CD4-positive, alpha-beta T cell treated with Interferon gamma for 1 hour (primary cell): Measurements from ENCODE around the gene MTR.

ENCODE experiments used
- DNase-seq: peaks from one replicate; pipeline ENCODE4 v3.0.0-alpha.2; 2020

MTR gene

DNA sequence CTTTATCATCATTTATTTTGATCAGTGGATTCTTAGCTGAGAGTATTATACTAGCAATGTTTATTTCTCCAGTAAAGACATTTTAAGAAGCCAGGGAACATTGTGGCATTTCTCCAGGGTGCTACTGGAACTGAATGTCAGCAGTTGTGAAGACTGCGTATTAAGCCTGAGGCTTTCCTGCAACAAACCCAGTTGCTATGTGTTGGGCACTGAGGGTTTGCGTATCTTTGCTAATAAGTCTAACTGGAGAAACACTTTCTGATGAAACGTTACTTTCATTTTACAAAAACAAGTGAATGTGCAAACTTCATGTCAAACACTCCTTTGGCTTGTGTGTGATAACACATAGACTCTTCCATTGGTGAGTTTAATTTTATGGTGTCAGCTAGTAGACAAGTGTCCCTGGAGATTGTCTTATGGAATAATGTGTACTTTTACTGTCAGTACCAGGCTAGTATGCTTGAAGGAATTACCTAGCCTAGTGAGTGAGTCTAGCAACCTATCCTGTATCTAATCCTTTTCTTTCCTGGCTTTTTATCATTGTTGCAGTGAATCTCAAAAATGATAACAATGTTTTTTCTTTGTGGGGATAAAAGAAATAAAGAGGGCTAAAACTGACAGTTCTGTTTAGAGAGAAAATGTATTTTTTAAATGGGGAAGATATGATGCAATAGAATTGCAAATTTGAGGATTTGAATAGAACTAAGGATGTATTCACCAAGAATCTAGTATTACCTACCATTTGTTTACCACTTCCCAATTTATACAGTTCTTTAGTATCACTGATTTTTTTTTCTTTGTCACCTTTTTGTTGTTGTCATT lies 70.1 kb downstream of the MTR start:
- DNase-seq = no peak

DNA sequence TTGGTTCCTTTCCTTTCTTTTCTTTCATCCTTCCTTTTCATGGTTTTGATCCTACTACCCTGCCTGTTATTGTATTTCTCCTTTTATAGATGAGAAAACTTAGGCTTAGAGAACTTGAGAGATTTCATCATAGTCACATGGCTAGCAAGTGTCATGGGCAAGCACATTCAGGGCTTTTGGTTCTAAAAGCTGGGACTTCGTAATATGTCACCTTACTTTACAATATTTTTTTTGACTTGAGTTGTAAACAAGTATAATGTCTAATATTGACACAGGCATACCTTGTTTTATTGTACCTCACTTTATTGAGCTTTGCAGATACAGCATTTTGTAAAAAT lies 70.7 kb downstream of the MTR start:
- no peak for DNase-seq

DNA sequence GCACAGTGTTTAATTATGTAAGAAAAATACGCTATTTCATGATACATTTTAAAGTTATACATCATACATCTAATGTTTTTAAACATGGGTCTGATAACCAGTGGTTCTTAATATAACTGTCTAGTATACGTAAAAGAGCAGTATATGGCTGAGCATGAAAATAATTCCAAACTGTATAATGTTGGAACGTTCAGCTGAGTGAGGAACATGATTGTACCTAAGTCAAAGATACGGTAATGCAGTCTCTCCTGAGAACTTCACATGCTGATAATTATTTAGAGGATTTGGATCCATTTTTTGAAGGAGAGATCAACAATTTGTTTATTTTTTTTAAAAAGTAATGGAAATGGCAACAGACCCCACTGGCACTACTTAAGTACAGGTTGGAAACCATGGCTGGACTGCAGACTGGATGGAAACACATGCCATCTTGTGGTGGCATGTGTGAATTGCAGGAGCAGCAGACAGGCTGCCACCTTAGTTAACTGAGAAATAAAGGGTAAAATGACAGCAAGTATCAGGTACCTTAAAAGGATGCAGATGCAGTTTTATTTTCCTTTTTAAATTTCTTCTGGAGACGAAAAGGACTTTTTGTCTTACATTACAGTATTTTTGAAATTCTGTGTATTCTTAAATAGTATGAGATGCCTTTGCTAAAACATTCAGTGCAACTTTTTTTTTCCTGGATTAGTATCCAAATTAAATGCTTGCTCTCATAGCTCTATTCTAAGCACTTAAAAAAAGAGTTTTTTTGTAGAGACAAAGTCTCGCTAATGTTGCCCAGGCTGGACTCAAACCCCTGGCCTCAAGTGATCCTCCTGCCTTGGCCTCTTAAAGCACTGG lies 73.8 kb downstream of the MTR start:
- peak; percentile 27 for DNase-seq

DNA sequence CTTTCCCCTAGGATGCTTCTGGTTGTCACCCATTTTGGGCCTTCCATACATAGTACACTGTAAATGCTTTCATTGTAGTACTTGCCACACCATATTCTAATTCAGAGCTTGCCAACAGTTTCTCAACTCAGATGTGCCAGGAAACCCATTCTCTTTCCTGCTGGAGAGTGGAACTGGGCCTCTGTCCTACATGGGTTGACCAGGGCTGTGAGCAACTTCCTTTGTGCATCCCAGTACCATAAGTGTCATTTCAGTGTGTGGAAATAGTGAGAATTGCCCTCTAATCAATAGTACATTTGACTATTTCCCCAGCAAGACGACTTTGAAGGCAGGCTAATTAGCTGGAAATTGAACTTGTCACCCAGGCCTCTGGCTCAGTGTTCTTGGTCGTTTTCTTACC lies 74.8 kb downstream of the MTR start:
- DNase-seq = no peak

DNA sequence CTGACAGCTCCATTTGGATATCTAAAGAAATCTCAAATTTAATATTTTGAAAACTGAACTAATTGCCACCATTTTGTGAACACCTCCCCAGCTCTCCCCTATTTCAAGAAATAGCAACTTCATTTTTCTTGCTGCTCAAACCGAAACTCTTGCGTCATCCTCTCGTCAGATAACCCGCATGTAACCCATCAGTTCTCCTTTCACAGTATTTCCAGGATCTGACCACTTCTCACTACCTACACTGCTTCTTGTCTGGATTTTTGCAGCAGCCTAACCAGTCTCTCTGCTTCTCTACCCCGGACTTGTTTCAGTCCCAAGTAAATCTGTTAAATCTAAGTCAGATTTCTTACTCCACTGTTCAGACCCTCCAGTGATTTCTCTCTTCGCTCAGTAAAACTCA lies 75.6 kb downstream of the MTR start:
- peak; percentile 42 for DNase-seq

DNA sequence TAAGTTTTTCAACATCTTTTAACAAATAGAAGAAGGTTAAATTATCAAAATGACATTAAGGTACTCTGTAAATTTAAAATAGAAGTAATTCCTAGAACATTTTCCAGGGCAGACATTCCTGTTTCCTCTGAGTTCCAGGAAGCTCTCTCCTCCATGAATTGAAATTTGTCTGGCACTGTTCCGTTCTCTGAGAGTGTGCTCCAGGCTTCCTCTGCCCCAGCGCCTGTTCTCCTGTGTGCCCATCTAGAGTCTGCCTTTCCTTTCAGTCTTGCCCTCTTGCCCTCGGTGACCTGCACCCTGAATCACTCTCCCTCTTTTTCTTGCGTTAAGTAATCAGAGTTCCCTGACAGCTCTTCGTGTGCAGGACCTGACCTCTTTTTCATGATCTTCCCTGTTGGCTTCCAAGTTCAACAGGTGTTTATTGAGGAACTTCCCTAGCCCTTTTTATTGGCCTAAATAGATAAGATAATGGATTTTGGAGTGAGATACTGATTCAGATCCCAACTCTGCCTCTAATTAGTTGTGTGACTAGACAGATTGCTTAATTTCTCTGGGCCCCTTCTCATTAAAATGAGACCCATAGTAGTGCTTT lies 77.1 kb downstream of the MTR start:
- no peak for DNase-seq

DNA sequence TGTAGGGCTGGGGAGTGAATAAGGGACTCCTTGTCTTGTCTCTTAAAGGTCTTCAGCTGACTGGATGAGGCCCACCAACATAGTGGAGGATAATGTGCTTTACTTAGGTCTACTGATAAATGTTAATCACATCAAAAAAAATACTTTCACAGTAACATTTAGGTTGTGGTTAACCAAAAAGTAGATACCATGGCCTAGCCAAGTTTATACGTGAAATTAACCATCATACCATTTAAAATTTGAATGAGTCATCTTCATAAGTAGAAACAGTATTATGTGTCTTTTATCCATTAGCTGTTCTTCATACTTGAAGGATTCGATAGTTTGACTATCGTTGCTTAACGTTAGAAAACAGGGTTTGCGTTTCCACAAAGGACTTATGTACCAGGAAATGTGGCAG lies 80.9 kb downstream of the MTR start:
- DNase-seq = no peak

DNA sequence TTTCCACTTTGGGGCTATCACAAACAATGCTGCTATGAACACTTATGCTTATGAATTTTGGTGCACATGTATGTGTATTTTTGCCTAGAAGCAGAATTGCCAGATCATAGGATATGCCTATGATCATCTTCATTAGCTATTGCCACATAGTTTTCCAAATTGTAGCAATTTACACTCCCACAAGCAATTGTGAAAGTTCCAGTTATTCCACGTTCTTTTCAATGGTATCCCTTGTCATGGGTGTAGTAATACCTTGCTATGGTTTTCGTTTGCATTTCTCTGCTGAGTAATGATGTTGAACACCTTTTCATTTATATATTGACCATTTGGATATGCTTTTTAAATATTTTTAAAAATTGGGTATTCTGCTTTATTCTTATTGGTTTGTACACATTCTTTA lies 82.6 kb downstream of the MTR start:
- DNase-seq = no peak

DNA sequence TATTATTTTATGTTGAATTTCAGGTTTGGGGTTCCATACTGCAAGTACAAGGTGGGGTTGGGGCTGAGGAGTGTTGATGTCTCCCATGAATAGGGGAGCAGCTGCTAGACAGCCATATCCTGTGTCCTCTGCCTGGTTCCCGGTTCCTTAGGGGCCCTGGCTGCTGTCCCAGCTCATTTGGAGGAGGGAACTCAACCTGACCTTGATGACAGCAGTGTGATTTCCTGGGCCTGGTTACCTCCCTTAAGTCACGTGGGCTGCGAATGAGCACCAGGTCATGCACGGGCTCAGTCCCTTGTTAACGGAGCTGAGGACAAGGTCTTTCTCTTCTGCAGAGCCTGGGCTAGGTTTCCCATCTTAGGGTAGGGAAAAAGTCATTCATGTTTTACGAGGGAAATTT lies 85.1 kb downstream of the MTR start:
- DNase-seq = no peak

DNA sequence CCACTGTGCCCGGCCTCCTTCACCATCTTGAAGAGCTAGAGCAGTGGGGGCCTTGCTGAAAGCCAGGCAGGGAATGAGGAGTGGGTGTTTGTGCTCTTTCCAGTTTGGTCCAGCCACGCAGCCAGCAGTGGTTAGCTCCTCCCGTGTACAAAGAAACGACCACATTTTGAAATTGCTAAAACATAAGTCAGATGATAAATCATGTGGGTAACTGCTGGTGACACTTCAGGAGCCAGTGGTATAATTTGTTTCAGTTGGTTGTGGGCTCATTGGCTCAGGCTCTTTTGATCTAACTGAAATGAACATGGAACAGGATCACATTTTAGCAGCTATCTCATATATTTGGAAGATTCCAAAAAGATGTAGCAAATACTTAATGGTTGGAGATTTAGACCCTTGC lies 87.6 kb downstream of the MTR start:
- DNase-seq = no peak

DNA sequence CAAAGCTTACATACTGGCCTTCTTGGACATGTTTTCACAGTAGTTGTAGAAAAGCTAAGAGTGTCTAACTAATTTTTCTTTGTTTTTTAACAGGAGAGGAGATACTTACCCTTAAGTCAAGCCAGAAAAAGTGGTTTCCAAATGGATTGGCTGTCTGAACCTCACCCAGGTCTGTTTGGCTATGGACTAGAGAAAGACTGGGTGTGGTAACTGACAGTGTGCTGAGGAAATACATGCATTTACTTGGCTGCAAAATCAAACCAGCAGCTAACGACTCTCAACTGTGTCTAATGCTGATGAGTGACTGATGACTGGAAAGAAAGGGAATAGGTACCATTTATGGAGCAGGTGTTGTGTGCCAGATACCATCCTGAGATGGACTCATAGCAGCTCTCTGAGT lies 91.1 kb downstream of the MTR start:
- DNase-seq = no peak

DNA sequence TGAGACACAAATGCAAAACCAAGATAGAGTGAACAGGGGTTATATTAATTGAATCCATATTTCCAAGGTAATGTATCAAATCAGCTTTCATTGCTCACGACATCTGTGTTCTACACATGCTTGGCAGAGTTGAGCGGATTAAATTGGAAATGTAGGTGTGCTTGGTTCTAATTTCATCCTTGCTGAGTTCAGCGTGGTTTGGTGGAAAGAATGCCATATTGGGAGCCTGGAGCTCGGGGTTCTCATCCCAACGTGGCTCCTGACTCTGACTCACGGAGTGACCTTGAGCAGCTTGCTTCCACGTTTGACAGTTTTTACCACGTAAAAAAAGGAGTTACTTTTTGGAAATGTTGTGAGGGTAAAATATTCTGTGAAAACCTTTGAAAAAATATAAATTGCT lies 92.0 kb downstream of the MTR start:
- no peak for DNase-seq

DNA sequence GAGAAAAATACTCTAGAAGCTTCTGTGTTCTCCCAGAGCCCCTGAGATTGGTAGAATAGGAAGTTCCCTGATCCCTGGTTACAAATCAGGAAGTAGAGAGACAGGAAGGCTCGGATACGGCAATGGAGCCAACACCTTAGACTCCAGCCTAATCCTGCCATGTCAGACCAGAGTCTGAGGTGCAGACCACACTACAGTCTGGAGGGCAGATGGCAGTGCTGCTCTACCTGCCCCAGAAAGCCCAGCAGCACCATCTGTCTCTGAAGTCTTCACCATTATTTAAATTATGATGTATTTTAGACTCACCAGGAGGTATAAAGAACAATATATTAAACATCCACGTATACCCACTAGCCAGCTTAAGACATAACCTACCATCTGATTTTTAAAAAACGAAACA lies 93.0 kb downstream of the MTR start:
- no peak for DNase-seq

DNA sequence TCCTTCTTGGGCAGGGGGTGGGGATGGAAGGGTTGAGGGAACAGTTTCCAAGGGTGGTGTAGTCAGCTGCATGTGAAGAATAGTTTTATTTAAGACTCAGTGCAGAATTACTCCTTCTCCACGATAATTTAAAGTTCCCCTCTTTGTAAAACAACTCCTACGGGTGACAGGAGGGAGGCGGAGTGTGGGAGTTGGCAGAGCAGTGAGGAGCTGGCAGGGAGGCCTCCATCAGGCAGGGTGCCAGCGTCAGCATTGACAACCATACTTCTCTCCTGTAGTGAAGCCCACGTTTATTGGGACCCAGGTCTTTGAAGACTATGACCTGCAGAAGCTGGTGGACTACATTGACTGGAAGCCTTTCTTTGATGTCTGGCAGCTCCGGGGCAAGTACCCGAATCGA lies 93.8 kb downstream of the MTR start:
- no peak for DNase-seq

DNA sequence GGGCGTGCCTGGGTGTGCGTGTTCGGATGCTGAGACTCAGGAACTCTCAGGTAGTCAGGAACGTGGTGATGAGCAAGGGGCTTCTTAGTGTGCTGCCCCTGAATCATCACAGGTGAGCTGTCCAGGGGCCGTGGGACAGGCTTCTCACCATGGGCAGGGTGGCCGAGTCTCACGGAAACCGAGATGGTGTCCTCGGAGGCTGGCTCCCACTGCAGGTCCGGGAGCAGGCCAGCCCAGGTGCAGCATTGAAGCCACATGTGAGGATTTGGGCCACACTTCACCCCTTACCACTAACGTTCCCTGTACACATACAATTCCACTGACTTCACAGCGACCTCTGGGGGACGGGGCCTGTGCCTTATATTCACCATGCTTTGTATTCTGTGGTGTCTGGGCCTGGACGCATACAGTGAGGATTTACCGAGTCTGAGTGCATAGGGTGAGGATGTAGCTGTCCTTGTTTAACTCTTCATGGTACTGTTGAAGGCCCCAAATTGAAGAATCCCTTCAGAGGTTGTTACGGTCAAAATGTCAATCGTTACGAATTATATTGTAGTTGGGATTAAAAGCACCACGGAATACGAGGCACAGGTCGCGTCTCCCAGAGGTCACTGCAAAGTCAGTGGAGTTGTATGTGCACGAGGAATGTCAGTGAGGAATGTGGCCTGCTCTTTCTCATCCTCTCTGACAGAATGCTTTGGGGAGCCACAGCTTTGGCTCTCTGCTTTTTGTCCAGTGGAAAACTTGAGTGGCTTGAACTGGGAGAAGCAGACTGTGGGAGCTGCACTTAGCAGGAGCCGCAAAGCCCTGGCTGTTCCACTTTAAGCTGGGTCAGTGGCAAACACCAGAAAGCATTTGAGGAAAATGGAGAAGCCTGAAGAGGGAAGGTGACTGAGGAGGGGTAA lies 95.3 kb downstream of the MTR start:
- DNase-seq = no peak

DNA sequence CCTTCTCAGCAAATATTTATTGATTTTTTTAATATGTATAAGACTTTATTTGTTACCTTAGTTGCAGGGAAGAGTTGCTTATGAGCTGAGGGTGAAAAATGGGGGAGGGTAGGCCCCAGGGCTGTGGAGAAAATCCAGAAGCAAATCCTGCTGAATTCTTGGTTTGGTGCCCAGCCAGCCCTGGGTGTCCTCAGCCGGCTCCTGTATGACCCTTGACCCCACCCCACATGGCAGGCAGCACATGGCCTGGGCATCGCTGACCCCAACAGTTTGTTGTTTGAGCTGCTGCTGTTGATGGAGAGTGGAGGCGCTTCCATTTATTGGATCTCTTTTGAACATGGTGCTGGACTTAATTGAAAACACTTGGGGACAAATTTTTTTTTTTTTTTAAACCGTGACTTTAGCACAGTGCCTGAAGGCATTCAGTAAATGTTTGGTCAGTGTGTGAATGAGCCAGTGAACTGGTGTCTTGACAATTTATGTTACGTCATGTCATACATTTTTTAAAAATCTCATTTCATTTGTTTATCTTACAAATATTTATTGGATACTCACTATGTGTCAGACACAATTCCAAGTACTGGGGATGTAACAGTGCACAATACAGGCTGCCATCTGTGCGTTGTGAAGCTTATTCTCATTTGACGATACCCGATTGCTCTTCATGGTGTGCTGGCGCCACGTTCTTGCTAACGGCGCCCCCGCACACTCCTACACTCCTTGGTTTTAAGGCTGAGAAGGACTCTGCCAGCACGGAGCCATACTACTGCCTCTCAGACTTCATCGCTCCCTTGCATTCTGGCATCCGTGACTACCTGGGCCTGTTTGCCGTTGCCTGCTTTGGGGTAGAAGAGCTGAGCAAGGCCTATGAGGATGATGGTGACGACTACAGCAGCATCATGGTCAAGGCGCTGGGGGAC lies 98.8 kb downstream of the MTR start:
- no peak for DNase-seq

DNA sequence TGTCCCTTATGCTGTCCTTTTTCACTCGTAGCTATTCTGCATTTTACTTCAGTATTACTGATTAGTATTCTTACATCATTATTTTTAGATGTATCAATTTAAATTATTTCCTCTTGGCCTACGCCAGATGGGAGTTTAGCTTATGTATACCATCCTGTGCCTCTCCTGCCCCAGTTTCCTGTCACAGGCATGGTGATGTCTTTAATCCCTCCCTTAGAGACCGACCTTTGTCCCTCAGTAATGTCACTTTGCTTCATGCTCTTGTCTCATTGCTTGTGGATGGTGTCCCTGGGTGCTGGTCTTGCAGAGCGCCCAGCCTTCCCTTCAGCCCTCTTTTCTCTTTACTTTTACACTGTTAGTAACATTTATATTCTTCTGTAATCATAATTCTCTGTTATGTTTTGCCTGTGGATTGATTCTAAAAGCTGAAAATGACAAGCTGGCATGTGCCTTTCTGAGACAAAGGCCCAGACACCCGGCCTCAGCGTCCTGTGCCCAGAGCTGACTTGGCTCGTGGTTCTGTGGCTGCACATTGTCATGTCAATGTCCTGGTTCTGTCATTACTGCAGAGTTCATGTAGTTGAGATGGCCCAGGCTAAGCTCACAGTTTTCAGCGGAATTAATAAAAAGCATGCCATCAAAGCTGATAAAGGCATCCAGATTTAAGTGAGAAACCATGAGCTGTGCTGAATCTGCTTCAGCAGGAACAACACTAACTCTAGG lies 100.7 kb downstream of the MTR start:
- no peak for DNase-seq

DNA sequence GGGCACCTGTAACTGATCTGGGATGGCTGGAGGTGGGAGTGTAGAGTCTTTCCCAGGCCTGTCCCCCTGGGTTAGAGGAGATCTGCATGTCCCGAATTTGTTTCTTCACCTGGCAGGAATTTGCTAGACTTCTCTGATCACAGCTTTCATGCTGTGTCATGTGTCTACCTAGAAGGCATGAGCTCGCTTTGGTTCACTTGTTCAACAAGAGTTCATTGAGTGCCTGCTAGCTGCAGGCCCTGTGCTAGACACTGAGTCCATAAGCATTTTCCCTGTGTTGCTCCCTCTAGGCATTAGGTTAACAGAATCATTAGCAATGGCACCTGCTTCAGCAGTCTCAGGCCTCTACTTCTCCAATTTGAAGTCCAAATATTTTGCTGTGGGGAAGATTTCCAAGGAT lies 101.6 kb downstream of the MTR start:
- no peak for DNase-seq

DNA sequence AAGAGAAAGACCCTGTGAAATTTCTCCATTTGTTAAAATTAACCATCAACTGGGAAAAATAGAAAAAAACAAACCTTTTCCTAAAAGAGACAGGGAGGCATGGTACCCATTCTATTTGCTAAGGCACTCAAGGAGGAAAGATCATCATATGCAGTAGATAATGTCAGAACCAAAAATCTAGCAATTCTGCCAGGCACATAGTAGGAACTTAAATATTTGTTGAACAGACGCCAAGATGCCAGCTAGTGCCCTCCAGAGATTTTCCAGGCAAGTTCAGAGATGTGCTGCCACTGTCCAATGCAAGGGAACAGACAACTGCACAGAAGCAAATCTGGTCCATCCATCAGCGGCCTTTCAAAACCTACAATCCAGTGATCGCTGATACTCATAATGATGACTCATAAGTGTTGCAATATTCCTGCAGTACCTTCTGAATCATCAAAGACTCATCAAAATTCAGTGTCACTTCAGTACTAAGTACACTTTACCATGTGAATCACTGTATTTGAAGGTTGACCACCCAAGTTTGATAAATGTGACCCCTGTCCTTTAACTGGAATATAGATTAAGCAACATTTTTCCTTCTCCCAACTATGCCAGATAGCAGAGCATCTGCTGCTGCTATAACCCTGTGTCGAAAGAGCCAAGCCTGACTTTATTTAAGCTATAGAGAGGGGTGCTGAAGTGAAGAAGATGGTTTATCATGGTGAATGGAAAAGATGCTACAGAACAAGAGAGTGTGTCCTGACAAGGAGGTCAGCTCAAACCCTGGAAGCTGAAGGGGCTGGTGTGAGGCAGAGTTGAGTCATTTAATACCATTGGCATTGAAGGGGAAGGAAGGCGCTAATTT lies 110.0 kb downstream of the MTR start:
- DNase-seq = no peak

DNA sequence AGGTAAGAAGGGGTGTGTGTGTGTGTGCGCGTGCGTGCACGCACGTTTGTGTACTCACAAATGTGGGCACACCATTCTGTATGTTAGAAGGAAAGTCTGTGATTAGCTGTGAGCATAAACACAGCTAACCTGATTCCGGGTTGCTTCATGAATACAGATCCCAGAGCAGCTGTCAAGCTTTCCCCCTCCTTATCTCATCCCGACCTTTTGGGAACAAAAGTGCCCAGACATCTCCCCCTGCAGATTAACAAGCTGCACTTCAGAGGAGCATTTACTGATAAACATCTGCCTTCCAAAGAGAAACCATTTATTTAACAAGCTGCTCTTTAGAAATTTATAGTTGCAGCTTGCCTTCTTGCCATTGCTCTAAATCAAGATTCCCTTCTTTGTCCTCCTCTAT lies 112.1 kb downstream of the MTR start:
- no peak for DNase-seq
